Stimulated activated CD4-positive, alpha-beta T cell treated with anti-CD3 and anti-CD28 coated beads, Interleukin-1b, Interleukin-23, amount 100 ng/mL, for 4 hours (primary cell): ENCODE measurements around the gene ZC2HC1B.
"Not testable (repeated sequence)": the region's sequence is repeated elsewhere in the genome, so short reads cannot be mapped to it uniquely, and the experiment has no call there.

Source experiments
- DNase-seq, 2 donors: peaks; one replicate each; pipeline ENCODE4 v3.0.0-alpha.2; 2020; ENCODE audit warnings: low read depth in 2 of 2

Gene ZC2HC1B, protein sequence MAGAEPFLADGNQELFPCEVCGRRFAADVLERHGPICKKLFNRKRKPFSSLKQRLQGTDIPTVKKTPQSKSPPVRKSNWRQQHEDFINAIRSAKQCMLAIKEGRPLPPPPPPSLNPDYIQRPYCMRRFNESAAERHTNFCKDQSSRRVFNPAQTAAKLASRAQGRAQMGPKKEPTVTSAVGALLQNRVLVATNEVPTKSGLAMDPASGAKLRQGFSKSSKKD

DNA sequence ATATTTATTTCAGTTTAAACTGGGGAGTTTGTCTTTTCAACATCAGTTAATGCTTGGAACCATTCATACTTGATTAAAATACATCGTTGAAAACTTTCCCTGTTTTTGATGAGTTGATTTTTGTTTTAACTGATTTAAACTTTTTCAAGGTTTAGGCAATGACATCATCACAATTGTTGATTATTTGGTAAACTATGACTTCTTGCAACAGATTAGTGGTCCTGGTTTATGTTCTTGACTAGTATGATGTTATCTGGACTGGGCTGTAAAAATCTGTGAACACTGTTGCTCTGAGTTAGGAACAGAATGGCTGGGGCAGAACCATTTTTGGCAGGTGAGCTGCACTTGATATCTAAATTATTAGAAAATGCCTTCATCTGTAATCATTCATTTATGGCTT lies at the start of gene ZC2HC1B:
Gene ZC2HC1B, plus strand, starts transcription at position 241 of the 400 bp plus-strand sequence. Its CDS starts 66 bp downstream, at position 307.
- DNase-seq = no peak

DNA sequence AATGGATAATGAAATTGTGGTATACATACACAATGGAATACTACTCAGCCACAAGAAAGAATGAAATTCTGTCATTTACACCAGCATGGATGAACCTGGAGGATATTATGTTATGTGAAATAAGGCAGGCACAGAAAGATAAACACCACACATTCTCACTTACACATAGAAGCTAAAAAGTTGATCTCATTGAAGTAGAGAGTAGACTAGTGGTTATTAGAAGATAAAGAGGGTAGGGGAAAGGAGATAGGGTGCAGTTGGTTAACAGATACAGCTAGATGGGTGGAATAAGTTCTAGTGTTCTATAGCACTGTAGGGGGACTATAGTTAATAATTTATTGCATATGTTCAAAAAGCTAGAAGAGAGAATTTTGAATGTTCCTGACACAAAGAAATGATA lies 46.7 kb upstream of the ZC2HC1B start:
- no peak for DNase-seq

DNA sequence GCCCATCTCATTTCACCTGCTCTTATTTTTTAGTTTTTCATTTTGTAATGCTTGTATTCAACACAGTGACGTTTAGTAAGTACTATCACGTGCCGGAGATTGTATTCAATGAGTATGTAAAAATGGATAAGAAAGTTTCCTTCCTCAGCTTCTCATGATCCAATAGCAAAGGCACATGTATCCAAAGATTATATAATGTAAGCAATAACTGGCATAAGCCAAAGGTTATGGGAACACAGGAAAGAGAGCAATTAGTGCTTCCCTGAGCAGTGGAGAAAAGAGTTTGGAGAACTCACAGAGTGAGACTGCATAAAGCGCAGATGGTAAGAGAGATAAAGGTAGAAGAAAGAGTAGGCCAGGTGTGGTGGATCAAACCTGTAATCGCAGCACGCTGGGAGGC lies 42.9 kb upstream of the ZC2HC1B start:
- DNase-seq = no peak

DNA sequence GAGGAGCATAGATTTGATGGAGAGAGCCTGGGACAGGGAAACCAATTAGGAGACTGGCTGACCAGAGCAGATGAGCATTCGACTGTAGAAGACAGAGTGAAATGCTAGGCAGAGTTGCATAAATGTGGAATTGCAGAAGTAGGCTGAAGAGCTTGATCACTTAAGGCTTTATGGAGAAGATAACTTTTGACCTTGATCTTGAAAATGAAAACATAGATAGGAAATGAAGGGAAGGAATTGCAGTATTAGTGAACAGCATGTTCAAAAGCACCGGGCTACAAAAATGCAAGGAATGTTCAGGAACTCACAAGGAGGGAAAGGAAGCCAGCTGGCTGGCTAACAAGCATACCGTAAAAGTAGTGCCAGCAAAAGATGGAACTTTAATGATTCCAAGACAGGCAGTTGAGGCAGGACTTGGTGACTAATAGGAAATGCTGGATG lies 41.7 kb upstream of the ZC2HC1B start:
- DNase-seq = no peak

DNA sequence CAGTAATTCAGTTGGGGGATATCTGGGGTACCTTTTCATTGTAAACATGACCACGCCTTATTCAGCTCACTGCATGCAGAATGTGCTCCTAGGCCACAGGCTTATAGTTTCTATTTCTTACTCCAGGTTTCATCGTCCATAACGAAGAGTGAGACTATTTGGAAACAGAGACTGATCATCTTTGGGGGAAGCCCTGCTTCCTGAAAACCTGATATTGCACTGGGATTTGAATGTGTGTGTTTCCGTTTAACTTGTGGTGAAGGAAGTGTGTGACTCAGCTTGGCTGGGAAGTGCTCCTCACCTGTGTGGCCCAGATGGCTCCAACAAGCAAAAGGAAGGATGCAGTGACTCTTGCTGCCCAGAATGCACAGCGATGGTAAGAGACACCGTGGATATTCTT lies 40.7 kb upstream of the ZC2HC1B start:
- DNase-seq = no peak

DNA sequence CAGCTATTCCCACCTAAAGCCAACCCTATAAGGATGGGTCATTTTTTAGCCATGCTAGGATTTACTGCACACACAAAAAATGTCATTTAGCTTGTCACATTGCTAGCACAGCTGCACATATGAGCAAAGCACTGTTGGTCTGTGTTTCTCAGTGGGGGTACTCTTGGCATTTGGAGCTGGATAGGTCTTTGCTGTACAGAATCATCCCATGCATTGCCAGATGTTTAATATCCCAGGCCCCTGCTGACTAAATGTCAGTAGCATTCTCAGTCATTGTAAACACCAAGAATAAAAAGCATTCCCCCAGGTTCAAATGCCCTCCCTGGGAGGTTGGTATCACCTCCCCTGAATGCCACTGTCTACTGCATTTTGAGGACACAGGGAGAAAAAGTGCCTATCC lies 35.7 kb upstream of the ZC2HC1B start:
- no peak for DNase-seq

DNA sequence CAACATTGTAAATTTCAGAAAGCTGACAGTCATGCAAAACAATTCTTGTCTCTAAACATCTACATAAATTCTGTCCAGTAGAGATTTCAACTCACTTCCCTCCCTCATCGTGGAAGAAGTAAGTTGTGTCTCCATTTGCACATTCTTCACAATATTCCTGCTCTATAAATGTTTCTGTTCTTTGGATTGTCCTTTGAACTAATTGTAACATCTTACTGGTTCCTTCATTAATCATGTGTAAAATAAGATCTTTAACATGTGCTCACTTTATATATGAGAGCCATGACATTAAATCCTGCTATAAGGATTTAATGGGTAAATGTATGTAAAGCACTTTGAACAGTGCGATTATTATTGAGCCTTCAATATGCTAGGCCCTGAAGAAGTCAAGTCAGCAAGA lies 28.1 kb upstream of the ZC2HC1B start:
- no peak for DNase-seq

DNA sequence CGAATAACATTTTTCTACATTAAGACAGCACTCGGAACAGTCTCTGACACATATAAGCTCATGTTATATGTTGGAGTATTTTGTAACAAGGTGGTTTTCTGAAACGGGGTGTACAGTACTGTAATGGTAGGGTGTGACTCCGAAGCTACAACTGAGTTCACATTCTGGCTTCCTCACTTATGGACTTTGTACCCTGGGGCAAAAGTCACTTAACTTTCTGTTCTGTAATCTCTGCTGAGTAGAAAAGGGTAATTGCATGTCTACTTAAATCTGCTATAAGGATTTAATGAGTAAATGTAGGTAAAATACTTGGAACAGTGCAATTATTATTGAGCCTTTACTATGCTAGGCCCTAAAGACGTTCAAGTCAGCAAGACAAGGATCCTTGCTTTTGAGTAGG lies 25.9 kb upstream of the ZC2HC1B start:
- no peak for DNase-seq

DNA sequence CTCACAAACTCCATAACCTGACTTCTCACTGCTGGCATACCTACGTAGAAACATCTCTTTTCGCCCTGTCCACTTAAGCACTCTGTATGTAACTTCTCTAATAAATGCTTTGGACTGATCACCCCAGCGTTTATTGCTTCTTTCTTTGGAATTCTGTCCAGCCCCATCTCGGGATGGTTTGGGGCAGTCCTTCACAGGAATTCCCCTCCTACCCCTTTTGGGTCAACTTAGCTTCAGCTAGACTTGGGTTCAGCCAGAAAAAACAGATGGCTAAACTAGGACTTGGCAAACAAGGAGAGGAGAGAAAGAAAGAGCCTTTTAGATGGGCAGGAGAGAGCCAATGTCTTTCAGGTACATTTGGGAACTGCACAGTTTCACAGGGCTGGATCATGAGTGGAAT lies 25.1 kb upstream of the ZC2HC1B start:
- no peak for DNase-seq

DNA sequence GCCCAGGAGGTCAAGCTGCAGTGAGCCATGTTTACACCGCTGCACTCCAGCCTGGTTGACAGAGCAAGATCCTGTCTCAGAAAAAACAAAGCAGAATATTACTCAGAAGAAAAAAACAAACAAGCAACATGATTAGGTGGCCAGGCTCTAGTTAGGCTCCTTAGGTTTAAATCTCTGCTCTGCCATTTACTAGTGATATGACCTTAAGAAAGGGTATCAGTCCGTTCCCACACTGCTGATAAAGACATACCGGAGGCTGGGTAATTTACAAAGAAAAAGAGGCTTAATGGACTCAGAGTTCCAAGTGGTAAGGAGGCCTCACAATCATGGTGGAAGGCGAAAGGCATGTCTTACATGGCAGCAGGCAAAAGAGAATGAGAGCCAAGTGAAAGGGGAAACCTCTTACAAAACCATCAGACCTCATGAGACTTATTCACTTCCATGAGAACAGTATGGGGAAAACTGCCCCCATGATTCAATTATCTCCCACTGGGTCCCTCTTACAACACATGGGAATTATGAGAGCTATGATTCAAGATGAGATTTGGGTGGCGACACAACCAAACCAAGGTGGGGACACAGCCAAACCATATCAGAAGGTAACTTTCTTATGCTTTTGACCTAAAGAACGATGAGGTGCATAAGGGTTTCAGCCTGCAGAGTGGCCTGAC lies 23.5 kb upstream of the ZC2HC1B start:
- no peak for DNase-seq

DNA sequence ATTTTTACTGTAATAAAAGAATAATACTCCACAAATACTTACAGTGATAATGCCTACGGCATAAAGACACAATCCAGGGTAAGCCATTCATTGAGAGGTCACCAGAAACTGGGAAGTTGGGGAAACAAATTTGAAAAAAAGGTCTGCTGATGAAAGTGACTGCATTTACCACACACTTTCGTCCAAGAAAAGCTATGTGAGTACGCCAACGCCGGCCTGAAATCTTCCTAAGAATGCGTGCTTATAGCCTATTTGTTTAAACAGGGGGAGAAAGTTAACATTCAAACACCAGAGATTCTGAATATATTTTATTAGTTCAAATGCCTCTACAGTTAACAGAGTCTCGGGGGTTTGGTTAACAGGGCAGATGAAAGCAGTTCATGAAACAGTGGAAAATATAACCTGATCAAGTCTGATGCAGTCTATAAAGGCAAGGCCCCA lies 21.8 kb upstream of the ZC2HC1B start:
- DNase-seq = no peak

DNA sequence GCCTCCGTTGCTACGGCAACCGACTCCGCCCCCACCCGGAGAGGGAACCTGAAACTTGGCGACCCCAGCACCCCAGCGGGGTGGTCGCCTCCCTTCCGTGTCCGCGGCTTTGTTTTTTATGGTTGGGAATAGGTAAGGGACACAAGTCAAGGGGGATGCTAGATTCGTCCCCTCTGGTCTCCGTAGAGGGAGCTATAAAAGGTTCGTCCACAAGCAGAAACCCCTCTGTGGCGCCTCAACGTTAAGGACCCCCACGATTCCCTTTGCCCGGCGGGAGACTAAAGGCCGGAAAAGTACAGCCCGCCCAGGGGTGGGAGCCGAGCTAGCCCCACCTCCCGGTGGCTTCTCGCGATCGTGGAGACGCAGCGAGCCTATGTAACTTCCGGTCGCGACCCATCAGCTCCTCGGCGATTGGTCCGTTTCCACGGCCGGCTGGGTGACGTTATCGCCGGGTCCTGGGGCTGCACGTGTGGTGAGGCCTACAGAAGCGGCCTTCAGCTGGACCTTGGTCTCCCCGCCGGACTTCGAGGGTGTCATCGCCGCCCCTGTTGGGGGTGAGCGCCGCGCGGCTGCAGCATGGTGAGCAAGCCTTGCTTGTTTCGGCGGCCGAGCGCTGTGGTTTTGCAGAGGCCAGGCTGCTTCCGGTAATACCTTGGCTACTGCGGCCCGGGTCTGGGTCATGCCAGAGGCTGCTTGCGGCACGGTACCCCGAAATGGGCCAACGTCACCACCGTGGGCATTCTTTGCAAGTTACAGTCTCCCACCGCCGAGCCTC lies 21.2 kb upstream of the ZC2HC1B start, which contains the start of gene LTV1:
Gene LTV1, plus strand, starts transcription at position 437 of the 775 bp plus-strand sequence. Its CDS starts 140 bp downstream, at position 577.
- DNase-seq = peak; percentile 87 to 88

DNA sequence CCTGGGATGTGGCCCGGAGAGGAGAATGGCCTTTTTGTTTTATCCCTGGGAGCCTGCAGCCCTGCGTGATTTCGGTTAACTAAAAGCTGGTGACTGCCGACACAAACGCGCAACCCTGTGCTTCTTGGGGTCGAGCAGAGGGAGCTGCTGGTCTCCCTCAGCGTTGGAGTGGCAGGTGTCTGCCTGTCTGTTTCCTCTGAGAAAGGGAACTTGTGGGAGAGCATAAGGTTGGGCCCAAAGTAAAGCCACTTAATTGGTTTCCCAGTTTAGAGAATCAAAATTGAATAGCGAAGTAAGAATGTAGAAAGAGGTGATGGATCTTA lies 20.6 kb upstream of the ZC2HC1B start:
- DNase-seq = no peak

DNA sequence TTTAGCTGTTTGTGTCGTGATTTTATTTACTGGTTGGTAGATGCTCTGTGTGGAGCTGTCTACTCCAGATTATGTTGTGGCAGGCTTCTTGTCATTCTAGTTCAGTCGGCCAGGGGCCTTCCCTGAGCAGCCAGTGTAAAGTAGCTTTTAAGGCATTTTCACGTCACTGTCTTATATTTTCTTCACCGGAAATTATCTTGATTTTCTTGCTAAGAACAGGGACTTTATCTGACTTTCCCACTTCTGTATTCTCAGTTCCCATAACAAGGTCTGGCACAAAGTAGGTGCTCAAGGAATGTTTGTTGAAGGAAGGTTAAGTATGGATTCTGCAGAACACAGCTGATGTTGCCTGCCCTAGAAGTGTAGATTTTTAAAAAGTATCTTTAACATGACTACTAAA lies 20.3 kb upstream of the ZC2HC1B start:
- no peak for DNase-seq

DNA sequence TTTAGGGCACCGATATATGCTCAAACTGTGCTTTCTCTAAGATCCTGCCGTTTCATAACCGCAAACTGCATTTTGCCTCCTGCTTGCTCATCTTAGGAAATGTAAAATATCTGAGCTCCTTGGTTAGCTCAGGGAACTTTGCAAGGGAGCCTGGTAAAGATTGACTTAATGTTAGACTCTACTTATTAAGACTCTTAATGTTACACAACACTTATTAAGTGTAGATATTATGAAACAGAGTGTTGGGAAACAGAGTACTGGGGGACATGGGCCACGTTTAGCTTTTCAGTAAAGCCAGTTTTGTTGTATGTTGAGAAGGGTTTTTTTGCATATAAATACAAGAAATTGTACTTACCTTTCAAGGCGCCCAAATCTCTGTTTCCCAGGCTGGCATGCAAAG lies 19.2 kb upstream of the ZC2HC1B start:
- DNase-seq = no peak

DNA sequence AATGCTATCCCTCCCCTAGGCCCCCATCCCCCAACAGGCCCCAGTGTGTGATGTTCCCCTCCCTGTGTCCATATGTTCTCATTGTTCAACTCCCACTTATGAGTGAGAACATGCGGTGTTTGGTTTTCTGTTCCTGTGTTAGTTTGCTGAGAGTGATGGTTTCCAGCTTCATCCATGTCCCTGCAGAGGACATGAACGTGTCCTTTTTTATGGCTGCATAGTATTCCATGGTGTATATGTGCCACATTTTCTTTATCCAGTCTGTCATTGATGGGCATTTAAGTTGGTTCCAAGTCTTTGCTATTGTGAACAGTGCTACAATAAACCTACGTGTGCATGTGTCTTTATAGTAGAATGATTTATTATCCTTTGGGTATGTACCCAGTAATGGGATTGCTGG lies 12.6 kb upstream of the ZC2HC1B start:
- DNase-seq = not testable (repeated sequence)

DNA sequence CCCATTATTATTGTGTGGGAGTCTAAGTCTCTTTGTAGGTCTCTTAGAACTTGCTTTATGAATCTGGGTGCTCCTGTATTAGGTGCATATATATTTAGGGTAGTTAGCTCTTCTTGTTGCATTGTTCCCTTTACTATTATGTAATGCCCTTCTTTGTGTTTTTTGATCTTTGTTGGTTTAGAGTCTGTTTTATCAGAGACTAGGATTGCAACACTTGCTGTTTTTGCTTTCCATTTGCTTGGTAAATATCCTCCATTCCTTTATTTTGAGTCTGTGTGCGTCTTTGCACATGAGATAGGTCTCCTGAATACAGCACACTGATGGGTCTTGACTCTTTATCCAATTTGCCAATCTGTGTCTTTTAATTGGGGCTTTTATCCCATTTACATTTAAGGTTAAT lies 9.2 kb upstream of the ZC2HC1B start:
- not testable (repeated sequence) for DNase-seq

DNA sequence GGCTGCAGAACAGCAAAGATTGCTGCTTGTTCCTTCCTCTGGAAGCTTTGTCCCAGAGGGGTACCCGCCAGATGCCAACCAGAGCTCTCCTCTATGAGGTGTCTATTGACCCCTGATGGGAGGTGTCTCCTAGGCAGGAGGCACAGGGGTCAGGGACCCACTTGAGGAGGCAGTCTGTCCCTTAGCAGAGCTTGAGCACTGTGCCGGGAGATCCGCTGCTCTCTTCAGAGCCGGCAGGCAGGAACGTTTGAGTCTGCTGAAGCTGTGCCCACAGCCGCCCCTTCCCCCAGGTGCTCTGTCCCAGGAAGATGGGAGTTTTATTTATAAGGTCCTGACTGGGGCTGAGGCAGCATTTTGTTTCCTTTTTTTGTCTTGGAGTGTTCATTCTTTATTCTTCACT lies 7.5 kb upstream of the ZC2HC1B start:
- DNase-seq = not testable (repeated sequence)

DNA sequence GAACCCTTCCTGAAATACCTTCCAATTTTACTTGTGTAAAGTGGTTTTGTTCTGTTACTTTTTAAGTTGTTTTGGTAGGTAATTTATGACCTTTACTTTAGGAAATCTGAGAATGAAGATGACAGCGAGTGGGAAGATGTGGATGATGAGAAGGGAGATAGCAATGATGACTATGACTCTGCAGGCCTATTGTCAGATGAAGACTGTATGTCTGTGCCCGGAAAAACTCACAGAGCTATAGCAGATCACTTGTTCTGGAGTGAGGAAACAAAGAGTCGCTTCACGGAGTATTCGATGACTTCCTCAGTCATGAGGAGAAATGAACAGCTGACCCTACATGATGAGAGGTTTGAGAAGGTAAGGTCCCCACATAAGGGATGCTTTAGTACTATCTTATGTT lies 6.6 kb upstream of the ZC2HC1B start:
- no peak for DNase-seq

DNA sequence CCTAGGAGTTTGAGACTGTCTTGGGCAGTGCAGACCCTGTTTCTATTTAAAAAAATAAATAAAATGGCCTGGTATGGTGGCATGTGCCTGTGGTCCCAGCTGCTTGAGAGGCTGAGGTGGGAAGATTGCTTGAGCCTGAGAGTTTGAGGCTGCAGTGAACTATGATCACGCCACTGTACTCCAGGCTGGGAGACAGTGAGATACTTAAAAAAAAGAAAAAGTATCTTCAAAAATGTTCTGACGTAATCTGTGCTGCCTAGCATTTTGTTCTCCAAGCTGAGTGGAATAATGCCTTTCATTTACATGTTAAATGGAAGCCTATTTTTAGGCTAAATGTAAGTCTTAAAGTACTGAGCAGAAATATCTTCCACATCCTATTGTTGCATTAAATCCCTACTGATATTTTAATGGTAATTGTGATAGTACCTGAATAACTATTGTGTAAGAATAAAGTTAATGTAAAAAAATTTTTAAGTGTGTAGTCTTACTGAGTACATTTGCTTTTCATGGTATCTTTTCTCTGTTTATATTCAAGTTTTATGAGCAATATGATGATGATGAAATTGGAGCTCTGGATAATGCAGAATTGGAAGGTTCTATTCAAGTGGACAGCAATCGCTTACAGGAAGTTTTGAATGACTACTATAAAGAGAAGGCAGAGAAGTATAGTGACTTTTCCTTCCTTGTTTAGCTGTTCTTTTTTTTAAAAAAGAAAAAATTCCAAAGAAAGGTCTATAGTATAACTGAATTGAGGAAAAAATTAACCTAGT lies 4.2 kb upstream of the ZC2HC1B start:
- DNase-seq = no peak

DNA sequence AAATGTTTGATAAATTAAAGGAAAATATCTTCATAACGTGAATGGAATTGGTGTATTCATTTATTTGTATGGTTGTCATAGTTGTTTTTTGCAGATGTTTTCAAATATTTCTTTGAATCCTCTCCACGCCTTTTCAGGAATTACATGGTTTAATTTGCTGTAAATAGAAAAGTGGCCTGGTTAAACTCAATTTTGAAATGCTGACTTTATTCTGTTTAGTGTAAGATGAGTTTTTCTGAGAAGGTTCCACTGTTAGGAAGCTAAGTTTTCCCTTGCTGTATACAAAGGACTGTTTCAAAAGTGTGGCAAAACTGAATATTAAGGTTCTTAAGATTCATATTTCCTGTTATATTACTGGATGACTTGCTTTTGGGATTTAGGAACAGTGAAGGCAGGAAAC lies 503 bp upstream of the ZC2HC1B start:
- DNase-seq = no peak

DNA sequence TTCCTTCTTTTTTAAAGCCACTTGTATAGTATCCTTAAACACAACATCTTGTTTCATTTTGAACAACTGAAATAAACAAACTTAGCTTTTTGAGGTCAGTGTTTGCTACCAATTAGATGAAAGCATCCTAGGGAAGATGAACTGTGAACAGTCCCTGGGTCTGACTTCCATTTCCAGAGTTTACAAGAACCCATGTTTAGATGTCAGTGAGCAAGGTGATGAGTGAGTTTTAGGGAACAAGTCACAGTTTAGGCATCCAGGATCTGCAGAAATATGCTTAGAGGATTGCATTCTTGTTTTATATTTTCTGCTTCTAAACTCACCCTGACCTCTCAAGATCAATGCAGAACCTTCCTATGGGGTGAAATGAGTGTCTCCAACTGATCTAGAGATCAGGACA lies 3.0 kb downstream of the ZC2HC1B start:
- no peak for DNase-seq
